DOHH2 (cell line): ENCODE measurements around the gene VANGL1.

Experiments
- H3F3A ChIP-seq: fragments of 200-600 bp; sonication (generic), shearing (Covaris generic); 2 replicates; pipeline ENCODE4 v1.6.0; 2016; ENCODE audit warnings: antibody characterized with exemption, mild to moderate bottlenecking; ENCODE audit not compliant: control insufficient read depth, insufficient read depth
- H3K27ac ChIP-seq: fragments of 200-600 bp; sonication (generic); 2 replicates; pipeline ENCODE4 v1.5.1; 2014; ENCODE audit warnings: low read depth, mild to moderate bottlenecking, low read length, moderate library complexity
- H3K27me3 ChIP-seq: fragments of 200-600 bp; sonication (generic); 2 replicates; pipeline ENCODE4 v1.6.1; 2014; ENCODE audit warnings: mild to moderate bottlenecking, low read length, mixed read lengths; ENCODE audit not compliant: control insufficient read depth
- H3K36me3 ChIP-seq: fragments of 200-600 bp; sonication (generic); 2 replicates; pipeline ENCODE4 v1.6.1; 2014; ENCODE audit warnings: mild to moderate bottlenecking, low read length, moderate library complexity, mixed read lengths; ENCODE audit not compliant: control insufficient read depth
- H3K4me1 ChIP-seq: fragments of 200-600 bp; sonication (generic); 2 replicates; pipeline ENCODE4 v1.6.1; 2014; ENCODE audit warnings: mild to moderate bottlenecking, low read length, mixed read lengths; ENCODE audit not compliant: control insufficient read depth
- H3K4me2 ChIP-seq: fragments of 200-600 bp; sonication (generic); 2 replicates; pipeline ENCODE4 v1.6.0; 2014; ENCODE audit warnings: mild to moderate bottlenecking, low read length, moderate library complexity
- H3K4me3 ChIP-seq: fragments of 200-600 bp; sonication (generic); 2 replicates; pipeline ENCODE4 v1.5.1; 2014; ENCODE audit warnings: mild to moderate bottlenecking, low read length, mixed read lengths
- H3K79me2 ChIP-seq: fragments of 200-600 bp; sonication (generic); 2 replicates; pipeline ENCODE4 v1.6.1; 2014; ENCODE audit warnings: mild to moderate bottlenecking, low read length, mixed read lengths; ENCODE audit not compliant: control insufficient read depth
- H3K9me2 ChIP-seq: fragments of 200-600 bp; sonication (generic); replicated peaks from 2 replicates; pipeline ENCODE4 v1.6.1; 2014; ENCODE audit warnings: mild to moderate bottlenecking, low read length, mixed read lengths; ENCODE audit not compliant: control insufficient read depth
- H3K9me3 ChIP-seq: fragments of 200-600 bp; sonication (generic); 2 replicates; pipeline ENCODE4 v1.6.1; 2014; ENCODE audit warnings: antibody characterized with exemption, low read length, mixed read lengths; ENCODE audit not compliant: control insufficient read depth, insufficient read depth
- H4K20me1 ChIP-seq: fragments of 200-600 bp; sonication (generic); 2 replicates; pipeline ENCODE4 v1.6.0; 2014; ENCODE audit warnings: low read depth, mild to moderate bottlenecking, antibody characterized with exemption, low read length, moderate library complexity; ENCODE audit not compliant: control insufficient read depth, insufficient read depth
- EZH2phosphoT487 ChIP-seq: fragments of 200-600 bp; sonication (generic); IDR thresholded peaks from 2 replicates; pipeline ENCODE4 v1.6.1; 2017; ENCODE audit warnings: borderline replicate concordance, mild to moderate bottlenecking, antibody characterized with exemption, low read length, moderate library complexity, mixed read lengths
- TF ChIP-seq, protein P1 (sequence below): fragments of 200-600 bp; sonication (generic); IDR thresholded peaks from one replicate; pipeline ENCODE4 v1.5.1; 2014; ENCODE audit warnings: antibody characterized with exemption, mild to moderate bottlenecking, low read depth, low read length; ENCODE audit not compliant: poor library complexity, severe bottlenecking

Gene VANGL1

DNA sequence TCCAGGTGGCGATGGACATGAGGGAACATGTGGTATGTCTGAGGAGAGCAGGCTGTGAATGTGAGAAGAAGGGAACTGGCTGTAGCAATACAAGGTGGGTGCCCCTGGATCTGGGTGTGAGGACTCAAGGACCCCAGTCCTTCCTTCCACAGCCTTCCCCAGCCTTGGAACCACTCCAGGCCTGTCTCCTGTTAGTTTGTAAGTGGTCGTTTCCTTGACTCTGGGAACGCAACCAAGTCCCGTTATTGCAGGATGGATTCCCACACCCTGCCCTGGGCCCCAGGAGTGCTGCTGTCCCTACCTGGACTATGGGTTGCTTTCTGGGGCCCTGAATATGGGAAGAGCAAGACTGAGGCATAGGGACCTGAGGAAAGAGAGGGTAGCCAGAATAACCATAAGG, 47.2 kb upstream of the VANGL1 start:
- H3K9me2 ChIP-seq, result no peaks in the 10 kb centered on the region
- TF ChIP-seq, protein P1, sequence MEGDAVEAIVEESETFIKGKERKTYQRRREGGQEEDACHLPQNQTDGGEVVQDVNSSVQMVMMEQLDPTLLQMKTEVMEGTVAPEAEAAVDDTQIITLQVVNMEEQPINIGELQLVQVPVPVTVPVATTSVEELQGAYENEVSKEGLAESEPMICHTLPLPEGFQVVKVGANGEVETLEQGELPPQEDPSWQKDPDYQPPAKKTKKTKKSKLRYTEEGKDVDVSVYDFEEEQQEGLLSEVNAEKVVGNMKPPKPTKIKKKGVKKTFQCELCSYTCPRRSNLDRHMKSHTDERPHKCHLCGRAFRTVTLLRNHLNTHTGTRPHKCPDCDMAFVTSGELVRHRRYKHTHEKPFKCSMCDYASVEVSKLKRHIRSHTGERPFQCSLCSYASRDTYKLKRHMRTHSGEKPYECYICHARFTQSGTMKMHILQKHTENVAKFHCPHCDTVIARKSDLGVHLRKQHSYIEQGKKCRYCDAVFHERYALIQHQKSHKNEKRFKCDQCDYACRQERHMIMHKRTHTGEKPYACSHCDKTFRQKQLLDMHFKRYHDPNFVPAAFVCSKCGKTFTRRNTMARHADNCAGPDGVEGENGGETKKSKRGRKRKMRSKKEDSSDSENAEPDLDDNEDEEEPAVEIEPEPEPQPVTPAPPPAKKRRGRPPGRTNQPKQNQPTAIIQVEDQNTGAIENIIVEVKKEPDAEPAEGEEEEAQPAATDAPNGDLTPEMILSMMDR, result no peak
- no peak for TF ChIP-seq EZH2phosphoT487
- H3K4me3 ChIP-seq, result no peak overlapping the region
- H3K36me3 ChIP-seq, result no peaks in the 10 kb centered on the region
- no peaks in the 10 kb centered on the region for H3K27me3 ChIP-seq
- no peaks in the 10 kb centered on the region for H3K4me1 ChIP-seq
- no peaks in the 10 kb centered on the region for H3K9me3 ChIP-seq
- no peak overlapping the region for H3K27ac ChIP-seq
- no peaks in the 10 kb centered on the region for H4K20me1 ChIP-seq
- no peaks in the 10 kb centered on the region for H3K79me2 ChIP-seq
- H3K4me2 ChIP-seq, result no peak overlapping the region
- no peaks in the 10 kb centered on the region for H3F3A ChIP-seq

DNA sequence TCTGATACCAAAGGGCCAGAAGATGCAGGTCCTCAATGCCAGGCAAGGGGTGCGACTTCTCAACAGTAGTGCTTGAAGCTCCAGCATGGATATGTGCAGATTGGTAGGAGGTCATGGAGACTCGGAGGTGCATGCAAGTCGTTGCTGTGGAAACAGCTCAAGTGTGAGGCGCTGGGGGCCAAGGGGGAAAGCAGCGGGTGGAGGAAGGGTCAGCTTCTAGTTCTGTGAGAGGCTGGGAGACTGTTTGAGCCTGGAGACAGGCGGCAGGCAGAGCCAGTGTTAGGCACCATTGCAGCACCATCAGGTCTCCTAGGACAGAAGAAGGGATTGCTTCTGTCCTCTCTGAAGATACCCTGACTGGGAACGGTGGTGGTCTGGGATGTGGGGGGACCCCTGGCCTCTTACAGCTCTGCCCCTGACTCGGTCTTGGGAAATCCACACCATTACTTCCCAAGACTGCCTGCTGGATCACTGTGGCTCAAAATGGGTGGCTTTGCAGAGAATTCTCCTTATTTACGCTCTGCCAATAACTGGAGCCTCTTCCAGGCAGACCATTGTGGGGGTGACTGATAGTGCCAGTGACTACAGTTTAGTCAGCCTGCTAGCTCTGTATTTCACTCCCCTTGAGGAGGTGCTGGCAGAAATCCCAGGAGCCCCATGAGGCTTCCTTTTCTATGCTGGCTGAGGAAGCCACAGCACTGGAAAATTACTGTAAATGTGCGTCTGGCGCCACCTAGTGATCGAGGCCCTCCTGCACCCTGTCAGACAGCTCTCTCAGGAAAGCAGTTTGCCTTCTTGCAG, 46.3 kb upstream of the VANGL1 start:
- Histone ChIP-seq H3K4me2 (no peak overlapping the region), H3K36me3 (no peaks in the 10 kb centered on the region), H3K9me3 (no peaks in the 10 kb centered on the region), H3K79me2 (no peaks in the 10 kb centered on the region), H3K27me3 (no peaks in the 10 kb centered on the region), H3K4me3 (no peak overlapping the region), H3F3A (no peaks in the 10 kb centered on the region), H3K4me1 (no peaks in the 10 kb centered on the region), H4K20me1 (no peaks in the 10 kb centered on the region), H3K9me2 (no peaks in the 10 kb centered on the region), H3K27ac (no peak overlapping the region)
- TF ChIP-seq EZH2phosphoT487, result no peak
- TF ChIP-seq, protein P1, result peak; percentile 95

DNA sequence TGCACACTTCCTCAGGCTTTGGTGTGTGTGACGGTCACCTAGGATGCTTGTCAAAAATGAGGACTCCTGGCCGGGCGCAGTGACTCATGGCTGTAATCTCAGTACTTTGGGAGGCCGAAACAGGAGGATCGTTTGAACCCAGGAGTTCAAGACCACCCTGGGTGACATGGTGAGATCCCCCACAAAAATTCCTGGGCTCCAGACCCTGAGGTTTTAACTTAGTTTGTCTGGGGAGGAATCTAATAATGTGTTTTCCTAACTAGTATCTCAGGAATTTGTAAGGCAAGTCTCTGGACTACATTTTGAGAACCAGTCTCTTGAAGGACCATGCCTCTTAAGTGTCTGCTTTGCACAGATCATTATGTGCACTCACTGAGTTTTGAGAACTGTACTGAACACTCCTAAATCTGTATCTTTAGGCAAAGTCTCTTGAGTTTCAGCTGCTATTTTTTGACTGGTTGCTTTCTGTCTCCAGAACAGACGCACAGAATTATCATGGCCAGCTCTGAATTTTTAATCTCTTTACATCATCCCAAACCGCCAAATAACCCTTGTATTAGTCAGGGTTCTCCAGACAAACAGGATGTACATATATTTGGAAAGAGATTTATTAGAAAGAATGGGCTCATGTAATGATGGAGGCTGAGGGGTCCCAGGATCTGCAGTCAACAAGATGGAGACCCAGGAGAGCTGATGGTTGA, 45.5 kb upstream of the VANGL1 start:
- no peaks in the 10 kb centered on the region for H3K36me3 ChIP-seq
- no peak for TF ChIP-seq EZH2phosphoT487
- TF ChIP-seq, protein P1, result peak; percentile 42

More for the DNA sequence above, 45.5 kb upstream of the VANGL1 start:
- Histone ChIP-seq H3K27me3 (no peaks in the 10 kb centered on the region), H3F3A (no peaks in the 10 kb centered on the region), H3K4me1 (no peaks in the 10 kb centered on the region), H3K4me2 (no peak overlapping the region), H3K79me2 (no peaks in the 10 kb centered on the region), H3K9me3 (no peaks in the 10 kb centered on the region), H3K9me2 (no peaks in the 10 kb centered on the region), H3K27ac (no peak overlapping the region), H4K20me1 (no peaks in the 10 kb centered on the region), H3K4me3 (no peak overlapping the region)
